Motor neuron (in vitro differentiated cells): Measurements from ENCODE around the gene CDH6. TPM values are rescaled to one million over a fixed set of nuclear protein-coding genes. Genes with fewer than 3 reads are reported as not detected.
A peak's percentile ranks its signal among the peaks of the same experiment; 100 is the strongest.

Experiments
- ATAC-seq, 8 experiments: fragments of 200-7000 bp; cut with Tn5 transposase; replicated peaks in 6 of 8; 2 replicates each; pipeline ENCODE4 v1.8.0; 2021; ENCODE audit warnings: mild to moderate bottlenecking in 8 of 8, moderate library complexity in 8 of 8
- H3K27ac ChIP-seq, 2 donors: fragments of 250-450 bp; sonication (Bioruptor Pico); 2 replicates each; pipeline ENCODE4 v1.9.0; 2021; ENCODE audit warnings: antibody characterized with exemption in 2 of 2, mild to moderate bottlenecking in 2 of 2, moderate library complexity in 1 of 2
- H3K4me1 ChIP-seq, 2 donors: fragments of 250-450 bp; sonication (Bioruptor Pico); replicated peaks in 1 of 2; 2 replicates each; pipeline ENCODE4 v1.6.1; 2021; ENCODE audit warnings: antibody characterized with exemption in 2 of 2, mild to moderate bottlenecking in 2 of 2, moderate library complexity in 1 of 2
- H3K4me3 ChIP-seq, 5 donors: fragments of 250-450 bp; sonication (Bioruptor Pico); 2 replicates each; pipeline ENCODE4 v1.9.0; 2021; ENCODE audit warnings: antibody characterized with exemption in 5 of 5, mild to moderate bottlenecking in 5 of 5, moderate library complexity in 4 of 5
- WGBS, 10 experiments: fragments of 450-650 bp; shearing (Covaris generic); methylation state at CpG; one replicate each; pipeline ENCODE4 v1.0.0; 2022; 5-methylcytosine and 5-hydroxymethylcytosine counted together
- in situ Hi-C, 9 experiments: fragments of 400-800 bp; cut with MboI; loops; one replicate each; pipeline ENCODE4 v1.15.0; 2021; ENCODE audit warnings: low sequenced_read_pairs in 9 of 9, low pct_unique_long_range_greater_than_20kb in 2 of 9; ENCODE audit not compliant: unreplicated experiment in 9 of 9
- total RNA-seq, 8 experiments: library from RNA; unstranded; fragments of 300-600 nt; gene quantifications; 2 replicates each; pipeline versions ENCODE4 v1.2.3 to v1.2.4, GENCODE V29; 2022

The CDH6 gene
- total RNA-seq, result 100 to 1,000 TPM in 1 of 8 experiments, 10 to 100 TPM in 4, 1 to 10 TPM in 2, under 1 TPM in 1; 0.61 to 143 (median 23.7) TPM

DNA sequence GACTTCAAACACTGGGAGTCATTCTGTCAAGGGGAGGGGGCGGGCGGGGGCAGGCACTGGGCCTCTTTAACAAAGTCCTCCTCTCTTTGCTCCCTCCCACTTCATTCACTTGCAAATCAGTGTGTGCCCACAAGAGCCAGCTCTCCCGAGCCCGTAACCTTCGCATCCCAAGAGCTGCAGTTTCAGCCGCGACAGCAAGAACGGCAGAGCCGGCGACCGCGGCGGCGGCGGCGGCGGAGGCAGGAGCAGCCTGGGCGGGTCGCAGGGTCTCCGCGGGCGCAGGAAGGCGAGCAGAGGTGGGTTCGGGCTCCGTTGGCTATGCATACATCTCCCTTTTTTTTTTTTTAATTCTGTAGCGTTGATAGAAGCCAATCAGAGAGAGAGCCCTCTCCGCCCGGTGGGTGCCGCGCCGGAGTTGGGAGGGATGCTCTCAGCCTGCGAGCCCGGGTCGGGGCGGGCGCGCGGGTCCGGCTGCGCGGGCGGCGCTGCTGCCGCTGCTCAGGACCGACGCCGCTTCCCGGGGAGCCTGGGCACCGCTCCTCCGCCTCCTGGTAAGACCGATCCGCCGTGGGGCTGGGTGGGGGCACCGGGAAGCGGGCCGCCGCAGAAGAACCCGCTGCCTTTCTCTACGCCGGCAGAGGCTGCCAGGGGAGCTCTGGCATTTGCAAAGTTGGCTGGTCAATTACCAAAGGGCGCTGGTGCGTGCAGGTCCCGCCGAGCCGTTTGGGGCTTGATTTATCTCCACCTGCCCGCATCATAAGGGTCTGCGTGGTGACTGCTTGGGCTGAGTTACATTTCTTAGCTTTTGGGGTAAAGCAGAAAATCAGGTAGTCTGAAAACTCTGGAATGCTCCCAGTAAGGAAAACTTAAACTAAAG lies at the start of gene CDH6:
CDH6 (plus strand) TSS at position 96 of the 877 bp plus-strand sequence. CDS start 73,788 bp downstream, outside the sequence.
- 0 to 3% (median 1%) methylated on average over 1 to 30 of the region's 67 CpGs; no CpG with 5 or more reads in 4 of the 10 experiments for WGBS, 10 experiments
- peak within 1 kb of the TSS; percentile 46 to 85 (median 67) for H3K4me3 ChIP-seq
- H3K4me1 ChIP-seq, result peaks cover 20 to 47% of the 10 kb centered on the region in 2 donors
- in situ Hi-C loops, result no loop called here
- peak; percentile 72 to 91 (median 85) for ATAC-seq
- peak within 1 kb of the TSS; percentile 72 to 80 for H3K27ac ChIP-seq

DNA sequence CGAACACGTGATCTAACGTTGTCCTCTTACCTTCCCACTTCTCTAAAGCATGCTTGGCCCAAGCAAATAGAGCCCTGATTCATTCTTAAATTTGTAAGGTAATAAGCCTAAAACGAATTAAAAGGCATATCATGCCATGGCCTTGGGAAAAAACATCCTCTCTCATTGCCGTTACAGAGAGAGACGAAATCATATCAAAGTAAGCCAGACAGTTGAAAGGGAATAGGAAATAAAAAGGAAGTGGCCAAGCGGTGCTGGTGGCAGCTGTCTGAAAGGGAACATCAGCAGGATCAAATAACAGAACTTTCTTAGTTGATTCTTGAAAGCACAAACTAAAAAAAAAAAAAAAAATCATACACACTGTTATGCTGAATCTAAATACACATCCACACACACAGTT lies 49.1 kb upstream of the CDH6 start:
- Histone ChIP-seq H3K4me3 (no peak overlapping the region), H3K27ac (no peak overlapping the region), H3K4me1 (no peaks in the 10 kb centered on the region)
- in situ Hi-C loops, result no loop called here
- ATAC-seq, result no peak
- WGBS, 10 experiments, result 9 to 93% (median 69%) methylated on average over 1 to 7 of the region's 7 CpGs; no CpG with 5 or more reads in 1 of the 10 experiments

DNA sequence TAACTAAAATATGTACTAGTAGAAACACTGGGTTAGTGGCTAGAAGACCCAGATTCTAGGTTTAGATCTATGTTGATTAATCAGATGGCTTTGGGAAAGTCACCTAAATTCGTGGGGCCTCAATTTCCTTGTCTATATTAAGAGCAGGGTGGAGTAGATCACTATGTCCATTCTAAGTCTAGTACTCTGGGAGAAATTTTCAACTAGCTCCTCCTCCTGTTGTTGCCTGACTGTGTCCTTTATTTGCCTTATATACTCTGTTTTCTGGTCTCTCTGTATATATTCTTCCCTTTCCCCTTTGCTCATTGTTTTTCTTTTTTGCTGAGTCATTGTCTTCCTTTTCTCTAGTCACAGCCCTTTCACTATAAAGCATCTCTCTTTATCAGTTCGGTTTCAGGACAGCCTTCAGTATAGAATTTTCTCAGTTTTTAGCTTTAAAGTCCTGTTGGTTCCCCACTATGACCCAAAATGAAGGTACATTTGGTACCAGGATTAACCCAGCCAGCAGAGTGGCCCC lies 44.5 kb upstream of the CDH6 start:
- H3K27ac ChIP-seq, result no peak overlapping the region
- H3K4me3 ChIP-seq, result no peak overlapping the region
- in situ Hi-C loops, result no loop called here
- peak in 4 of 8 experiments; percentile 22 to 54 (median 48) for ATAC-seq
- WGBS, 10 experiments, result 10 to 100% (median 73%) methylated on average over 1 to 2 of the region's 2 CpGs
- H3K4me1 ChIP-seq, result peaks cover 0 to 7% of the 10 kb centered on the region in 2 donors

DNA sequence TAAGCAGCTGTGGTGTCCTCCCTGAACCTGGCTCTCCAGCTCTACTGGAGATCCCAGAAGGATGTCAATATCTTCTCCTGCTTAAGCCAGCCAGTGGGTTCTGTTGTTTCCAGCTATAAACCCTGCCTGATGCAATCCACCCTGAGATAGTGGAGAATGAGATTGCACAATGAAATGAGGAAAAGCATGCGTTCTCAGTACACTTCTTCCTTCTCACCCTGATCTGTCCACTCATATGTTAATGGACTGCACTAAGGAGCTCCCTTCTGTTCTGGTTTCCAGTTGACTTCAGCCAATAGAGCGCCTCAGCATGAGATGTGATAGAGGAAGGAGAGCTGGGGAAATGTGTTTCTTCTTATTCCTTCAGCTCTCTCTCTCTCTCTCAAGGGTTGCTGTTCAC lies 40.0 kb upstream of the CDH6 start:
- peak in 5 of 8 experiments; percentile 29 to 78 (median 57) for ATAC-seq
- in situ Hi-C loops, result no loop called here
- 20 to 100% (median 76%) methylated on average over 1 of the region's 2 CpGs; no CpG with 5 or more reads in 4 of the 10 experiments for WGBS, 10 experiments
- no peak overlapping the region for H3K4me3 ChIP-seq
- peaks cover 22 to 25% of the 10 kb centered on the region in 2 donors for H3K4me1 ChIP-seq
- H3K27ac ChIP-seq, result no peak overlapping the region

DNA sequence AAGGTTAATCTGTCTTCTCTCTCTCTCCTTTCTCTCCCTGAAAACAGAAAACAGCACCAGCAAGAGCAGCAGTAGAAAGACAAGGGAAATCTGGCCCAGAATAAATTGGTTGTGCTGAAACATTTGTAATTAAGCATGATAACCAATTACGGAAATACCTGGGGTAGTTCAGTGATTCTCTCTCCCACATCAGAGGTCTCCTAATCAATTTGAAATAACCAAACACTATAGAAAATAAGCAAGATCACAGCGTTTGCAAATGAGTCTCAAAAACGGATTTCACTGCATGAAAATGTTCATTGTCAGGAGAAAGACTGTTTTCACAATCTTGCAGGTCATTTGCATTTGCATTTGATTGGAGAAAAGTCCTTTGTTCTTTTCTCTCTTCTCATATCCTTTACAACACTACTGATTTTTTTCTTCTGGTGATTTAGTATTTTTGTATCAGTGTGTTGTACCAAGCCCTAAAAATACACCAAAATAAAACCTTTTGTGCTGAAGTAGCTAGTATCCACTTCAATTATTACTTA lies 36.8 kb upstream of the CDH6 start:
- in situ Hi-C loops, result no loop called here
- Histone ChIP-seq H3K27ac (no peak overlapping the region), H3K4me3 (no peak overlapping the region), H3K4me1 (peaks cover 22 to 30% of the 10 kb centered on the region in 2 donors)
- ATAC-seq, result peak in 2 of 8 experiments; percentile 9 to 37
- WGBS, 10 experiments, result 11 to 56% (median 30%) methylated on average over 1 to 3 of the region's 3 CpGs; no CpG with 5 or more reads in 1 of the 10 experiments

DNA sequence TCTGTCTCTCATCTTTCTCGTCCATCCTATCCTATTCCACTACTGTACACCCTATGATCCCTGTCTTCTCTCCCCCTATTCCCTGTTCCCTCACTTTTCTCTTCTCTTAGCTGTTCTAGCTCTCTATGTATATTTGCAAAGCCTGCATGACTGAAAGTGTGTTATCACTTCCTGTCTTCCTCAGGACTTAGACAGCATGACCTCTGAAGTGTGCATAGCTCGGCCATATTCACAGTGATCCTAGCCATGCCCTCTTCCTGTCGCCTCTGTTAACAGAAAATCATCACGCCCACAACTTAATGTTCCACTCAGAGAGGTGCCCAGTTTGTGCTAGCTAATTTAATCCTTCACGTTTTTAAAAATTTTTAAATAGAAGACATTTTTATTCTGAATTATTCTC lies 35.8 kb upstream of the CDH6 start:
- Histone ChIP-seq H3K4me1 (peaks cover 22 to 33% of the 10 kb centered on the region in 2 donors), H3K27ac (no peak overlapping the region), H3K4me3 (no peak overlapping the region)
- ATAC-seq, result peak in 2 of 8 experiments; percentile 31 to 52
- WGBS, 10 experiments, result 0 to 100% (median 71%) methylated on average over 1 to 5 of the region's 5 CpGs
- in situ Hi-C loops, result no loop called here

DNA sequence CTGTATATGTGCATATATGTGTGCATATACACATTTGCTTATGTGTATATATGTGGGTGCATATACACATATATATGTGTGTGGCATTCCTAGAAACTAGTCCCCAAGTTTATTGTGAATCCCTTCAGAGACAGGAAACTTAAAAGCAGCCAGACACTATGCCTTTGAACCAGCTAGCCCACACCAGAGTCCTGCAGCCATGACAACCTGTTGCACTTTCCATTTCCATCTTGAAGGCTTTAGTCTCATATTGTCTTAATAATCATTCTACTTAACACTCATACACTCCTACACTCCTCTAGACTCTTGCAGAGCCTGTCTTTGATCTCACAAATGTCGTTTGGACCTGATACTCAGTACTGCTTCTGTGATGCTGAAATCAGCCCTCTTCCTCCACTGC lies 34.8 kb upstream of the CDH6 start:
- no peak overlapping the region for H3K27ac ChIP-seq
- WGBS, 10 experiments, result 0 to 71% (median 36%) methylated on average over 1 of the region's 1 CpG; no CpG with 5 or more reads in 4 of the 10 experiments
- H3K4me3 ChIP-seq, result no peak overlapping the region
- ATAC-seq, result no peak
- in situ Hi-C loops, result no loop called here
- H3K4me1 ChIP-seq, result peaks cover 15 to 33% of the 10 kb centered on the region in 2 donors

DNA sequence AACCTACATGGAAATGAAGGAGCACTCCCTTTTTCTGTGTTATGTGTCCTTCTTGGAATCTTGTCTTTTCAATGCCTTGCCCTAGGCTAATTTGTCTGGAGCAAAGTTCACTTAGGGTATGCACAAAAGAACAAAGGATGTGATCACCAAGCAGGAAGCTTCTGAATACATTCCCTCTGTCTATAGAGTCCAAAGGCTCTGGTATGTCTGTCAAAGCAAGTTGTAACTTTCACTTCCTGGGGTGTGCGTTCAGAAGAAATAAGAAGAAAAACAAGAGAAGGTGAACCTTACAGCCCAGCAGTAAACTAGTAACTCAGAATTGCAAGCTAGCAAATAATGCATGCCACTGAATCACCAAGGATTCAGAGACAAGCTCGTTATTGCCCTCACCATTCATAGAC lies 31.7 kb upstream of the CDH6 start:
- in situ Hi-C loops, result no loop called here
- WGBS, 10 experiments, result 0 to 30% (median 10%) methylated on average over 1 to 2 of the region's 2 CpGs
- Histone ChIP-seq H3K4me1 (peaks cover 9 to 19% of the 10 kb centered on the region in 2 donors), H3K27ac (no peak overlapping the region), H3K4me3 (no peak overlapping the region)
- peak; percentile 58 to 90 (median 78) for ATAC-seq

DNA sequence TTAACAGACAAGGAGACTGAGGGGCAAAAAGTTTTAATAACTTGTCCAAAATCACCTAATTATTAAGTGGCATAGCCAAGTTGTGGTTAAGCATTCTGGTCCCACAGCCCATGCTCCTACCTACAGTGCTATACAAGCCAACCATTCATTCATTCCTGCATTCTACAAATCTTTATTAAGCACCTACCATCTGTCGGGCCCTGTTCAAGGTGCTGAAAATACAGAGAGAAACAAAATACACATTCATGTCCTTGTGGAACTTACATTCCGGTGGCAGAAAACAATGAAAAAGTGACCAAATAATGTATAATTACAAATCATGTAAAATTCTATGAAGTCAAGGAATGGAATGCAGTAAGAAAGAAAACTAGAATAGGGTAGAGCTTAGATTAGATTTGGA lies 27.8 kb upstream of the CDH6 start:
- 40 to 100% (median 94%) methylated on average over 1 to 2 of the region's 2 CpGs; no CpG with 5 or more reads in 1 of the 10 experiments for WGBS, 10 experiments
- Histone ChIP-seq H3K4me1 (peaks cover 2 to 12% of the 10 kb centered on the region in 2 donors), H3K27ac (no peak overlapping the region), H3K4me3 (no peak overlapping the region)
- ATAC-seq, result no peak
- in situ Hi-C loops, result no loop called here

DNA sequence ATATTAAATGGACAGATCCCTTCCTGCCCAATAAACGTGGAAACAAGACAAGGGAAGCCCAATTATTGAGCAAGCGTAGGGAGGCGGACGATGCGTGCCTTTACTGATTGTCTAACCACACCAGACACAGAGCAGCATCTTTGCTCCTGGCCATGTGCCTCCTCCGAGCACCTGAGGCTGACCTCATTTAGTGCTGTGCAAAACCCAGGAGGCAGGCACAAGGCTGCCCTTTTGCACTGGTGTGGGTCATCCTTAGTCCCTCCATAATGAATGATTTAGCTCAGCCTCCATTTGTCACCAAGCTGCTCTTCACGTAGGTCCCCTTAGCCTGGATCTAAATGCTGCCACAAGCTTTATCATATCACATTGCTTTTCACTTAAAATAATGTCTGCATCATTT lies 24.1 kb upstream of the CDH6 start:
- peak in 4 of 8 experiments; percentile 29 to 53 (median 51) for ATAC-seq
- H3K27ac ChIP-seq, result no peak overlapping the region
- in situ Hi-C loops, result no loop called here
- 0 to 92% (median 65%) methylated on average over 1 to 7 of the region's 7 CpGs; no CpG with 5 or more reads in 2 of the 10 experiments for WGBS, 10 experiments
- peaks cover 4 to 10% of the 10 kb centered on the region in 2 donors for H3K4me1 ChIP-seq
- H3K4me3 ChIP-seq, result no peak overlapping the region

DNA sequence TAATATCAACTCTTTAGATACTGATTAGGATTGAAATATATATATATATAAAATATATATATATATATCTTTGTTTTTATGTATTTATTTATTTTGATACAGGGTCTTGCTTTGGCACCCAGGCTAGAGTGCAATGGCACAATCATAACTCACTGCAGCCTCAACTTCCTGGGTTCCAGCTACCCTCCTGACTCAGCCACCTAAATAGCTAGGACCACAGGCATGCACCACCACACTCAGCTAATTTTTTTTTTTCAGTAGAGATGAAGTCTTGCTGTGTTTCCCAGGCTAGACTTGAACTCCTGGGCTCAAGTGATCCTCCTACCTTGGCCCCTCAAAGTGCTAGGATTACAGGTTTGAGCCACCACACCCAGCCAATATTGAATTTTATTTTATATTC lies 20.6 kb upstream of the CDH6 start:
- in situ Hi-C loops, result no loop called here
- Histone ChIP-seq H3K4me1 (peaks cover 10 to 16% of the 10 kb centered on the region in 2 donors), H3K27ac (no peak overlapping the region), H3K4me3 (no peak overlapping the region)
- ATAC-seq, result no peak

DNA sequence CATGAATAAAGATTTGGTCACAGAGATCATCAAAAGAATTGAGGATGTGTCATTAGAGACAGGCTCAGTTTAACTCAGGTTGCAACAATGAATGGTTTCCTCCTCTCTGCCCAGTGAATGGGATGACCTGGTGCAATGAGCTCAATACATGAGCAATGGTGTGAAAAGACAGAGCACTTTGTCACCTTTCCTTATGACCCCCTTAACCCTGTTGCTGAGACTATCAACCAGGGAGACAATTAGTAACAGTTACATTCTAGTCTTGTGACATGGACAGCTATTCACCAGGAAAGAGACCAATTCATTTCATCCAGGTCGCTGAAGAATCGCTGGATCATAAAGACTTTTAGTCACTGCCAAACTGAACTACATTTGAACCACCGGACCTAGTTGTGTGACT lies 19.9 kb upstream of the CDH6 start:
- Histone ChIP-seq H3K4me1 (peaks cover 10 to 16% of the 10 kb centered on the region in 2 donors), H3K27ac (no peak overlapping the region), H3K4me3 (no peak overlapping the region)
- peak in 5 of 8 experiments; percentile 53 to 90 (median 82) for ATAC-seq
- in situ Hi-C loops, result no loop called here
- WGBS, 10 experiments, result 0 to 84% (median 6%) methylated on average over 3 of the region's 3 CpGs; no CpG with 5 or more reads in 5 of the 10 experiments

DNA sequence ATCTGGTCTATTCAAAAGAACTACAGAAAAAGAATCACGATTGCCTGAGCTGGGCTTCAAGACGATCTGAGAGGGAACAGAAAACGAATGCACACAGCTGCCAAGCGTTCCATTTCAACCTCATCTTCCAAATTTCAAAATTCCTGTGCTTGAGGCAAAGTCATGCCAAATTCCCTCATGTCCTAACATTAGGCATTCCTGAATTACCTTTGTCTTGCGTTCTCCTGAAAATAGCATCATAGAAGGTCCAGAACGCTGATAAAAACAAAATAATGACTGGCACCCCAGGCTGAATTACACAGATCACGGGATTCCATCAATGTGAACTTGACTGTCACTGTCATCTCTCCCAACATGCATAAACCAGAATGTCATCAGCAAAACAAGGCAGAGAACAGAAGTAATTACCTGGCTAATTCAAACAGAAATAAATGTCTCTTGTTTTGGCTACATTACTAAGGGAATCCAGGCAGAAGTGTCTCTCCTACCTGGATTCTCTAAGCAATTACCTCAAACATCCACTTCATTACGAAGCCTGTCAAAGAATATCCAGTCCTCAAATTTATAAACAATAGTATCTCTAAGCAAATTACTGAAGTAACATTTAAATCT lies 12.0 kb upstream of the CDH6 start:
- no peak overlapping the region for H3K4me3 ChIP-seq
- WGBS, 10 experiments, result 20 to 100% (median 83%) methylated on average over 1 to 8 of the region's 8 CpGs
- H3K27ac ChIP-seq, result no peak overlapping the region
- no peak for ATAC-seq
- in situ Hi-C loops, result no loop called here
- H3K4me1 ChIP-seq, result peaks cover 0 to 10% of the 10 kb centered on the region in 2 donors
